ENCODE data around the gene BRI3BP.
"Not testable (repeated sequence)": the region's sequence is repeated elsewhere in the genome, so short reads cannot be mapped to it uniquely, and the experiment has no call there.

BRI3BP gene

GRCh38 chr12:125028106-125028505 lies 34.7 kb downstream of the BRI3BP start:
- H3K4me3 ChIP-seq (replicated peaks; ENCODE audit: insufficient read depth, low read length): no peak overlapping the region
- no peak for DNase-seq (ENCODE audit: low read depth in 1 of 2, low spot score in 1 of 2)
- H3K27ac ChIP-seq (replicated peaks): no peak overlapping the region
- TF ChIP-seq CTCF (IDR thresholded peaks at IDR 0.05; ENCODE audit: insufficient read depth, low read length): no peak
- TF ChIP-seq POLR2AphosphoS5 (IDR thresholded peaks at IDR 0.05; ENCODE audit: low read depth): no peak
- TF ChIP-seq GABPA (IDR thresholded peaks at IDR 0.05; ENCODE audit: low read depth): no peak
- no peak for TF ChIP-seq REST (IDR thresholded peaks at IDR 0.05; ENCODE audit: insufficient replicate concordance, low read depth)
- H3K27me3 ChIP-seq (ENCODE audit: insufficient read depth, poor library complexity, severe bottlenecking): no peaks in the 10 kb centered on the region

- no peak overlapping the region for H3K27ac ChIP-seq (replicated peaks)
- TF ChIP-seq SPI1 (IDR thresholded peaks at IDR 0.05; ENCODE audit: borderline replicate concordance, low read depth) (no peak), REST (IDR thresholded peaks at IDR 0.05; ENCODE audit: insufficient replicate concordance, low read depth) (no peak), POLR2AphosphoS5 (IDR thresholded peaks at IDR 0.05; ENCODE audit: low read depth) (no peak), GABPA (IDR thresholded peaks at IDR 0.05; ENCODE audit: low read depth) (no peak), CTCF (IDR thresholded peaks at IDR 0.05; ENCODE audit: insufficient read depth, low read length) (no peak)
- DNase-seq (ENCODE audit: low read depth in 1 of 2, low spot score in 1 of 2): no peak
Observed at GRCh38 chr12:125029761-125030358, 36.4 kb downstream of the BRI3BP start.

GRCh38 chr12:125031471-125031870 lies 38.0 kb downstream of the BRI3BP start:
- H3K27me3 ChIP-seq (ENCODE audit: insufficient read depth, poor library complexity, severe bottlenecking); H3K4me3 ChIP-seq (replicated peaks; ENCODE audit: insufficient read depth, low read length); DNase-seq (ENCODE audit: low read depth in 1 of 2, low spot score in 1 of 2); H3K27ac ChIP-seq (replicated peaks): not testable (repeated sequence)

More at GRCh38 chr12:125029761-125030358, 36.4 kb downstream of the BRI3BP start:
- no peaks in the 10 kb centered on the region for H3K27me3 ChIP-seq (ENCODE audit: insufficient read depth, poor library complexity, severe bottlenecking)
- H3K4me3 ChIP-seq (replicated peaks; ENCODE audit: insufficient read depth, low read length): no peak overlapping the region

GRCh38 chr12:125032466-125033152 lies 39.2 kb downstream of the BRI3BP start:
- DNase-seq (ENCODE audit: low read depth in 1 of 2, low spot score in 1 of 2): no peak
- no peak overlapping the region for H3K4me3 ChIP-seq (replicated peaks; ENCODE audit: insufficient read depth, low read length)
- no peaks in the 10 kb centered on the region for H3K27me3 ChIP-seq (ENCODE audit: insufficient read depth, poor library complexity, severe bottlenecking)
- TF ChIP-seq CTCF (IDR thresholded peaks at IDR 0.05; ENCODE audit: insufficient read depth, low read length) (no peak), POLR2AphosphoS5 (IDR thresholded peaks at IDR 0.05; ENCODE audit: low read depth) (no peak), REST (IDR thresholded peaks at IDR 0.05; ENCODE audit: insufficient replicate concordance, low read depth) (no peak), GABPA (IDR thresholded peaks at IDR 0.05; ENCODE audit: low read depth) (no peak), SPI1 (IDR thresholded peaks at IDR 0.05; ENCODE audit: borderline replicate concordance, low read depth) (no peak)
- no peak overlapping the region for H3K27ac ChIP-seq (replicated peaks)

All from HL-60 (cell line).